NT2/D1 (cell line): ENCODE measurements around the gene TRAF3IP1.

Experiments
- SUZ12 ChIP-seq: IDR thresholded peaks from 2 replicates; pipeline ENCODE4 v1.6.1; 2011; ENCODE audit not compliant: insufficient read length, insufficient read depth; ENCODE audit errors: extremely low read depth
- YY1 ChIP-seq: IDR thresholded peaks from 2 replicates; pipeline ENCODE4 v1.6.1; 2011; ENCODE audit not compliant: insufficient read length, insufficient read depth
- ZNF274 ChIP-seq: IDR thresholded peaks from 2 replicates; pipeline ENCODE4 v1.6.1; 2011; ENCODE audit warnings: mild to moderate bottlenecking, low read depth, low read length

DNA sequence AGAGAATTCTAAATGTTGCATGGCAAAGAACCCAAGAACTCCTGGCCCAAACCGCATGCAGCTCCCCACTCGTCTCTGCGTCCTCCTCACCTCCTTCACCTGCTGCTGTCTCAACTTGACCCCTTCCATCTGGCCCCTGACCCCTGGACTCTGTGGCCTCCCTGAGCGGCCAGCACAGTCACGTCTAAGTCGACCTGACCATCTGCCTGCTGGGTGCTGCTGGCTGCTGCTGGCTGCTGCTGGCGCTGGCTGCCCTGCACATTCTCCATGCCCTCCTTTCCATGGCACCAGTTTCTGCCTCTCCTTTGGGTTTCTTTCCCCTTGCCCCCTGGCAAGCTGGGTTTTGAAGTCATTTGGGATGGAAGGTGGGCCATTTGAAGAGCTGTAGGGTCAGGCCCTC is 76.3 kb downstream of the TRAF3IP1 start:
- no peak for TF ChIP-seq ZNF274
- no peak for TF ChIP-seq YY1
- TF ChIP-seq SUZ12: no peak
